ENCODE results near the gene CARS2. TPM values are rescaled to one million over a fixed set of nuclear protein-coding genes. Genes with fewer than 3 reads are reported as not detected.

CARS2 gene
- total RNA-seq, 1 experiment from 2014 or later = 52.9 TPM

DNA sequence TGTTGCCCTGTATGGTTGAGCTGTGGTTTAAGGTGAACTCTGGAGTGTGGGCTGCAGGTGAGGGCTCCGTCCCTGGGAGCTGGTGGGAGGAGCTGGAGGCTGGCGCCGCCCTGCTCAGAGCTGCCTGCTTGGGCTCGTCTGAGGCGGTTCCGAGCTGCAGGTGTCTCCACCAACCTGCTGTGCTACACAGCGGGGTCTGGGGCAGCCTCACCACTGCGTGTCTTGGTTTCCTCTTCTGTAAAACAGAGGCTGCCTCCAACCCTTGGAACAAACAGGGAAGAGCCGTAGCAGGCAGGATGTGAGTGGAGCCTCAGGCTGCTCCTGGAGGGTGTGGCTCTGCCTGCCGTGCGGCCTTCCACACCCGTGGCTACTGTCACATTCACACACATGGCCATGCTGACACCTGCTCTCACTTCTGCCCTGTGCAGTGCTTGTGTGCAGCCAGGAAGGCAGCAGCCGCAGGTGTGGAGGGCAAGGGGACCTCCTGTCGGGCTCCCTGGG, 69.2 kb downstream of the CARS2 start:
- Histone ChIP-seq H3K9ac (ENCODE audit: low read length) (no peak overlapping the region), H3K27ac (ENCODE audit: low read depth, low read length) (no peak overlapping the region), H2AFZ (ENCODE audit: low read depth, low read length, poor library complexity, severe bottlenecking) (no peak overlapping the region), H4K20me1 (ENCODE audit: insufficient read depth) (no peaks in the 10 kb centered on the region), H3K9me3 (ENCODE audit: control insufficient read depth in 1 of 2, insufficient read depth in 1 of 2, low read depth in 1 of 2, low read length in 2 of 2) (no peaks in the 10 kb centered on the region), H3K9me2 (ENCODE audit: insufficient read depth) (no peaks in the 10 kb centered on the region), H3K36me3 (ENCODE audit: control insufficient read depth in 1 of 2, insufficient read depth in 2 of 2, low read length in 2 of 2) (peaks cover 20 to 36% of the 10 kb centered on the region in 2 experiments; a peak in 3 of 4 replicates), H3K4me3 (replicated peaks in 1 of 2; ENCODE audit: low read depth in 1 of 2, low read length in 2 of 2) (no peak overlapping the region), H3K27me3 (ENCODE audit: insufficient read depth, low read length) (no peaks in the 10 kb centered on the region), H3K4me1 (ENCODE audit: control insufficient read depth in 1 of 2, insufficient read depth in 2 of 2, low read length in 2 of 2) (peaks cover 0 to 13% of the 10 kb centered on the region in 2 experiments; a peak in 1 of 4 replicates), H3K4me2 (ENCODE audit: low read length) (no peak overlapping the region), H3K79me2 (ENCODE audit: insufficient read depth, low read length) (peaks cover 26% of the 10 kb centered on the region)
- DNase-seq (ENCODE audit: low read depth, low spot score) = no peak
- 0 out of 2 replicates have a peak, but pooled peaks have one; percentile 21 for ATAC-seq
- RAD21 ChIA-PET (ENCODE audit: low non-redundant PET in 1 of 2, low total read pairs in 2 of 2, uncharacterized antibody in 2 of 2, unreplicated experiment in 2 of 2) = no interaction called here
- no TSS peak for BruUV-seq (replicated peaks)
- POLR2A ChIA-PET = no interaction called here
- TF ChIP-seq, protein P1, sequence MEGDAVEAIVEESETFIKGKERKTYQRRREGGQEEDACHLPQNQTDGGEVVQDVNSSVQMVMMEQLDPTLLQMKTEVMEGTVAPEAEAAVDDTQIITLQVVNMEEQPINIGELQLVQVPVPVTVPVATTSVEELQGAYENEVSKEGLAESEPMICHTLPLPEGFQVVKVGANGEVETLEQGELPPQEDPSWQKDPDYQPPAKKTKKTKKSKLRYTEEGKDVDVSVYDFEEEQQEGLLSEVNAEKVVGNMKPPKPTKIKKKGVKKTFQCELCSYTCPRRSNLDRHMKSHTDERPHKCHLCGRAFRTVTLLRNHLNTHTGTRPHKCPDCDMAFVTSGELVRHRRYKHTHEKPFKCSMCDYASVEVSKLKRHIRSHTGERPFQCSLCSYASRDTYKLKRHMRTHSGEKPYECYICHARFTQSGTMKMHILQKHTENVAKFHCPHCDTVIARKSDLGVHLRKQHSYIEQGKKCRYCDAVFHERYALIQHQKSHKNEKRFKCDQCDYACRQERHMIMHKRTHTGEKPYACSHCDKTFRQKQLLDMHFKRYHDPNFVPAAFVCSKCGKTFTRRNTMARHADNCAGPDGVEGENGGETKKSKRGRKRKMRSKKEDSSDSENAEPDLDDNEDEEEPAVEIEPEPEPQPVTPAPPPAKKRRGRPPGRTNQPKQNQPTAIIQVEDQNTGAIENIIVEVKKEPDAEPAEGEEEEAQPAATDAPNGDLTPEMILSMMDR (IDR thresholded peaks at IDR 0.05 in 2 of 3, conservative IDR thresholded peaks at IDR 0.05 in 1 of 3; ENCODE audit: borderline replicate concordance in 1 of 3, insufficient read depth in 1 of 3, low read depth in 2 of 3, low read length in 2 of 3) = no peak
- TF ChIP-seq JUND (IDR thresholded peaks at IDR 0.05) = no peak
- TF ChIP-seq SIN3A (IDR thresholded peaks at IDR 0.05; ENCODE audit: low read depth) = no peak
- no peak for TF ChIP-seq EZH2phosphoT487 (IDR thresholded peaks at IDR 0.05; ENCODE audit: borderline replicate concordance)
- TF ChIP-seq FOSL1 (IDR thresholded peaks at IDR 0.05; ENCODE audit: low read depth) = no peak
- TF ChIP-seq POLR2AphosphoS5 (IDR thresholded peaks at IDR 0.05; ENCODE audit: low read depth, low read length) = no peak
- TF ChIP-seq, protein P2, sequence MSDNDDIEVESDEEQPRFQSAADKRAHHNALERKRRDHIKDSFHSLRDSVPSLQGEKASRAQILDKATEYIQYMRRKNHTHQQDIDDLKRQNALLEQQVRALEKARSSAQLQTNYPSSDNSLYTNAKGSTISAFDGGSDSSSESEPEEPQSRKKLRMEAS (IDR thresholded peaks at IDR 0.05) = no peak
- no peak for TF ChIP-seq EZH2 (IDR thresholded peaks at IDR 0.05)
- TF ChIP-seq RAD21 (IDR thresholded peaks at IDR 0.05; ENCODE audit: low read depth) = no peak
- no peak for TF ChIP-seq SP1 (IDR thresholded peaks at IDR 0.05; ENCODE audit: low read depth)
- CTCF ChIA-PET = no interaction called here
- intact Hi-C loops (cut with micrococcal nuclease) = no loop called here

All from HCT116 (cell line).